ENCODE data around the gene MRGPRX2.

Gene MRGPRX2

GRCh38 chr11:19105011-19105410 is 44.5 kb upstream of the MRGPRX2 start:
- TF ChIP-seq CTCF (IDR thresholded peaks at IDR 0.05; ENCODE audit: low read depth, low read length, poor library complexity, severe bottlenecking) (no peak), EZH2phosphoT487 (IDR thresholded peaks at IDR 0.05; ENCODE audit: borderline replicate concordance, low read length) (no peak)
- Histone ChIP-seq H3K36me3 (ENCODE audit: control insufficient read depth, low read length) (no peaks in the 10 kb centered on the region), H3K4me3 (ENCODE audit: low read length) (no peak overlapping the region), H3F3A (ENCODE audit: control insufficient read depth, insufficient read depth) (no peaks in the 10 kb centered on the region), H3K9me2 (replicated peaks; ENCODE audit: control insufficient read depth, low read length) (no peaks in the 10 kb centered on the region), H3K9me3 (ENCODE audit: control insufficient read depth, insufficient read depth, low read length) (no peaks in the 10 kb centered on the region), H3K79me2 (ENCODE audit: control insufficient read depth, low read length) (no peaks in the 10 kb centered on the region), H3K27me3 (ENCODE audit: control insufficient read depth, low read length) (peaks cover 6% of the 10 kb centered on the region; the same call in 1 of the 2 replicates), H3K4me1 (ENCODE audit: control insufficient read depth, low read length) (no peaks in the 10 kb centered on the region), H3K27ac (ENCODE audit: low read depth, low read length) (no peak overlapping the region), H4K20me1 (ENCODE audit: control insufficient read depth, insufficient read depth, low read depth, low read length) (no peaks in the 10 kb centered on the region), H3K4me2 (ENCODE audit: low read length) (no peak overlapping the region)

GRCh38 chr11:19102521-19102900 is 42.0 kb upstream of the MRGPRX2 start:
- H3K4me2 ChIP-seq (ENCODE audit: low read length): no peak overlapping the region
- H3K27ac ChIP-seq (ENCODE audit: low read depth, low read length): no peak overlapping the region
- H4K20me1 ChIP-seq (ENCODE audit: control insufficient read depth, insufficient read depth, low read depth, low read length): no peaks in the 10 kb centered on the region
- H3K4me1 ChIP-seq (ENCODE audit: control insufficient read depth, low read length): no peaks in the 10 kb centered on the region
- no peaks in the 10 kb centered on the region for H3K36me3 ChIP-seq (ENCODE audit: control insufficient read depth, low read length)
- H3K9me3 ChIP-seq (ENCODE audit: control insufficient read depth, insufficient read depth, low read length): no peaks in the 10 kb centered on the region
- H3F3A ChIP-seq (ENCODE audit: control insufficient read depth, insufficient read depth): no peaks in the 10 kb centered on the region
- H3K4me3 ChIP-seq (ENCODE audit: low read length): no peak overlapping the region
- TF ChIP-seq EZH2phosphoT487 (IDR thresholded peaks at IDR 0.05; ENCODE audit: borderline replicate concordance, low read length) (no peak), CTCF (IDR thresholded peaks at IDR 0.05; ENCODE audit: low read depth, low read length, poor library complexity, severe bottlenecking) (no peak)
- no peaks in the 10 kb centered on the region for H3K9me2 ChIP-seq (replicated peaks; ENCODE audit: control insufficient read depth, low read length)
- peaks cover 6% of the 10 kb centered on the region; the same call in 1 of the 2 replicates for H3K27me3 ChIP-seq (ENCODE audit: control insufficient read depth, low read length)
- no peaks in the 10 kb centered on the region for H3K79me2 ChIP-seq (ENCODE audit: control insufficient read depth, low read length)

GRCh38 chr11:19101796-19102520 is 41.4 kb upstream of the MRGPRX2 start:
- H3K27ac ChIP-seq (ENCODE audit: low read depth, low read length): no peak overlapping the region
- no peaks in the 10 kb centered on the region for H3K79me2 ChIP-seq (ENCODE audit: control insufficient read depth, low read length)
- no peaks in the 10 kb centered on the region for H3K4me1 ChIP-seq (ENCODE audit: control insufficient read depth, low read length)
- H3K4me2 ChIP-seq (ENCODE audit: low read length): no peak overlapping the region
- H4K20me1 ChIP-seq (ENCODE audit: control insufficient read depth, insufficient read depth, low read depth, low read length): no peaks in the 10 kb centered on the region
- H3K9me3 ChIP-seq (ENCODE audit: control insufficient read depth, insufficient read depth, low read length): no peaks in the 10 kb centered on the region
- H3K4me3 ChIP-seq (ENCODE audit: low read length): no peak overlapping the region
- H3F3A ChIP-seq (ENCODE audit: control insufficient read depth, insufficient read depth): no peaks in the 10 kb centered on the region
- no peaks in the 10 kb centered on the region for H3K9me2 ChIP-seq (replicated peaks; ENCODE audit: control insufficient read depth, low read length)
- TF ChIP-seq EZH2phosphoT487 (IDR thresholded peaks at IDR 0.05; ENCODE audit: borderline replicate concordance, low read length) (no peak), CTCF (IDR thresholded peaks at IDR 0.05; ENCODE audit: low read depth, low read length, poor library complexity, severe bottlenecking) (no peak)
- no peaks in the 10 kb centered on the region for H3K36me3 ChIP-seq (ENCODE audit: control insufficient read depth, low read length)
- peaks cover 7% of the 10 kb centered on the region; the same call in 1 of the 2 replicates for H3K27me3 ChIP-seq (ENCODE audit: control insufficient read depth, low read length)
